SIG-M5 treated with dmso at 0.1 percent for 504 hours (cell line): ENCODE results near the gene FBXL4.

ENCODE experiments used
- DNase-seq: peaks from one replicate; lab custom pipeline; 2025; ENCODE audit not compliant: unreplicated experiment; lab: John Stamatoyannopoulos, UW

Gene FBXL4

DNA sequence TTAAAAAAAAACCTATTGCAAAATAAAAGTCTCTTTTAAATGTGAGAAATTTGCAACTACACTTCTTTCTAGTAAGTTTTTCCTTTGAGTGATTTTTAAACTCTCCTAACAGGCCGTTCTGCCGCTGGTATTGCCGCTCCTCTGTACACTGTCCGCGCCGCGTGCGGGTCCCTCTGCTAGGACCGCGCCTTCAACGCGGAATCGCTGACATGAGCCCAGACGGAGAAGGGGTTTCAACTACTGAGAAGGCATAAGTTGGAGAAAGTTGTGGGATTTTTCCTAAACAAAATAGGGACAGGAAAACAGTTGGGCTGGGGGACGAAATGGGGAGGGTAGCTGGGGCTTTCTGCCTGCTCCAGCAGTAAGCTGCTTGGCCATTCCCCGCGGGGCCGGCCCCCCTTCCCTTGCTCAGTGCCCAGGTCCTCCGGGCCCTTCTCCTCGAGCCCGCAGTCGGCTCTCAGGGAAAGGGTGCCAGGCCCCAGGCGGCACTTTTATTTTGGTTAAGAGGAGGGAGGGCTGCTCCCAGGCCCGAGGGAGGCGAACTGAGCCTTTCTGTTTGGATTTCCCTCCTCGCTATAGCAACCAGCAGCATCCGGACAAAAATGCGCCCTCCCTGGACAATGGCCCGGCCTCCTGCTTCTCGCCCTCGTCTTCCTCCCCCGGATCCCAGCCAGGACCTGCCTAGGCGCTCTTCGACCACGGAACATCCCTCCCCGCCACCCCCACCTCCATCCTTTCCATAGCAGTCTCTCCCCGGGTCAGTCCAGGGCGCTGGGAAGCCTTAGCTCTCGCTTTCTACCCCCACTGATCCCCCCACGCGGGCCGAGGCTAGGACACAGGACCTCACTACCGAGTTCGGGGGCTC is 120.2 kb downstream of the FBXL4 start:
- DNase-seq = no peak

DNA sequence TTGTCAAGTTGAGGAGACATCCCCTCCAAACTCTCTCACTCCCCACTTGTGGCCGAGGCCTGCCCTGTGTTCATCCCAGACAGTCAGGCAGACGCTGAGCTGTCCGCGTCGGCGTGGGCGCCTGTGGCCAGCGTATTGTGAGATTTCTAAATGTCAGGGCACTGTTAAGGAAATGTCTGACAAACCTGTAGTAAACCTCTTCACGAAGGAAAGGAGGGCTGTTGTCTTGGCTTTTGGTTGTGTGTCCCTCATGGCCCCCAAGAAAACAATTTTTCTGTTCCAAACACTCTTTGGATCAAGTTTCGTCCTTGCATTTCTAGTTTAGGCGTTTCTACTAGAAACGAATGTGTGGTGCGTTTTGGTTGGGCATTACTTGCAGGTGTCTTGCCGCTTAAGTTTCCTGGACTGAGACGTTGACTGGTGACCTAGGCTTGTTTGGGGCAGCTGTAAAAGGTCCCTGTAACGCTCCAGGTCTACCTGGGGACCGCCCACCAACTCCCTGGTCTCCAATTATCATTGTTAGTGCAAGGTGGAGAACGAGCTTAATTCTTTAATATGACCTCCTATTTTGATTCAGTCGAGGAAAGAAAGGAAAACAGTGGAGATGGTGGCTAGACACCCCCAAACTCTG is 122.0 kb downstream of the FBXL4 start:
- no peak for DNase-seq

DNA sequence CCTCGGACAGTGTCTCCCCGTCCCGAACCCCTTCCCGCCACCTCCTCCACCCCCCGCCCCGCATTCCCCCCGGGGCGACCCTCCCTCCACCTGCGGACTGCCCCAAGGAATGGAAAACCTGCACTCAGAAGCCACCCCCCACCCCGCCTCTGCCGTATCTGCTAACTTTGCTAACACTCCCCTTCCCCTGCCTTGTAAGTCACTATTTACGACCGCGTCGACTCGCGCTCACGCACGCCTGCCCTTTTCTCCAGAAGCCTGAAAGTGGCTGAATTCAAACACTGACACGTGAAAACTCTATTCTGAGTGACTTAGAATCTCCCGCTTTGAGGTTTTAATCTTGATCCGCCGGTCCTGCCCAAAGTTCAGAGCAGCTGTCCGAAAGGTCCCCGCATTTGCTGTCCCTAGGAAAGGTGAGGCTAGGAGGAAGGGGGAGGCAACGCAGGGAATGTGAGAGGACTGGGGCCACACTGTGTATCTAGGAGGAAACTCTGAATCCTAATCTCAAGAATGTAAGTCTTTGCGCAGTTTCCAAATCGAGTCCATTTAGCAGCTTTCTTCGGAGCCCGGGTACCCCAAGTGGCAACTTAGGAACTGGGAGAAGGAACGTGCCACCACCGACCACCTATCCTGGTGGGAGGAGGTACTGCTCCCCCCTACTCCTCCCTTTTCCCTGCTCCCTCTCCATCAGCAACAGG is 122.7 kb downstream of the FBXL4 start:
- no peak for DNase-seq

DNA sequence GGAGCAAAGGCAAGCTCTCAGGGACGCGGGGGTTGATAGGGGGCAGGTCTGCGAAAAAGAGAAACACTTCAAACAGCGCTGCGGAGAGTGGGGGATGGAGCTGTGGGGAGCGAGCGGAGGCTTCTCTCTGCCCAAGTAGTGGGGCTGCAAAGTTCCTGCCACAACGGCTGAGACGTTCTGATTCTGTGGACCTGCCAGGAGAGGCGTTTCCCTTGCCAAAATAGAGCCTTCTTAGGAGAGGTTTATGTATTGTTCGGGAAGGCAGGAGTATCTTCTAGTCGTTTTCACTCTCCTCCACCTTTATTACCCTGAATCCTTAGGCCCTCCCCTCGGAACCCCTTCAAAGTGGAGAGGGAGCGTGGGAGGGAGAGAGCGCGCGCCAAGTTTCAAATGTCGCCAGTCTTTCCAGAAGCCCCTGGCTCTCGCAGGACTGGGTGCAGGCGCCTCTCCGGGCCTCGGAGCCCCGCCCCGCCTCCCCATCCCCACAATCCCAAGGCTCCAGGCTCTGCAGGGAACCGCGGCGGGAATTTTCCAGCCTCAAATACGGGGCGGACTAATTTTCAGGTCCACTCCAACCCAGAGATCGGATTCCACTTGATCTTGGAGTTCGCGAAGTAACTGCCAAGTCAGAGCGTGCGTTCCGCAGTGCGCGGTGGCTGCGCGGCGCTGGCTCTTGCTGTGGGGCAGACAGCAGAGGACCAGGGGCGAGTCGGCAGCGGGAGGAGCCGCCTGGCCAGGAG is 123.4 kb downstream of the FBXL4 start:
- no peak for DNase-seq

DNA sequence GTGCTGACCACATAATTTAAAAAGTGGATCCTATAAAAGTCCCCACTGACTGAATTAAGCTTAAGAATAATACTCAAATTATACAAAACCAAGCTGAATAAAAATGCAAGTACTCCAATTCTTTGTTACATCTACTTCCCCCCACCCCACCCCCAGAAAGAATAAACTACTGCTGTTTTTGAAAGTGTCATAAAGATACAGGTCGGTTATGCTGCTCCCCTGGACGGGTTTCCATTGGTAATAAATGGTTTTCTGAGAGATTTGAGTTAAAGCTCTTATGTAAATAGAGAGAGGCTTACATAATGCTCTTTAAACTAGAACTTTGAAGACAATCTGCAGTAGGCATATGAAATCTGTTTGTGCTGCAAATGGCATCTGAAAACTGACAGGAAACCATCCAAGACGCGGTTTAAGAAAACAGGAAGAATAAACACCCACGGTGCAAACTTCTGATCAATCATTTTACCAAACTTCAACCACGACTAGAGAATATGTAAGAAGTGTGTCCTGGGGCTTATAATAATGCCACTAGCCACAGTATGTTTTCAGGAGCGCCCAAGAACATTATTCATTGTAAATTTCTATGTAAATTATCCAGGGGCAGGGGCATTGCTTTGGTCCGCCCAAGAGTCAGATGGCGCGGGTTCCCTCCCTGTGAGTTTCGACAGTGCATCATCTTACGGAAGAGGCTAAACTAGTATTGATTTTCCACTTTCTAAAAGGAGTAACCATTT is 124.2 kb downstream of the FBXL4 start:
- no peak for DNase-seq

DNA sequence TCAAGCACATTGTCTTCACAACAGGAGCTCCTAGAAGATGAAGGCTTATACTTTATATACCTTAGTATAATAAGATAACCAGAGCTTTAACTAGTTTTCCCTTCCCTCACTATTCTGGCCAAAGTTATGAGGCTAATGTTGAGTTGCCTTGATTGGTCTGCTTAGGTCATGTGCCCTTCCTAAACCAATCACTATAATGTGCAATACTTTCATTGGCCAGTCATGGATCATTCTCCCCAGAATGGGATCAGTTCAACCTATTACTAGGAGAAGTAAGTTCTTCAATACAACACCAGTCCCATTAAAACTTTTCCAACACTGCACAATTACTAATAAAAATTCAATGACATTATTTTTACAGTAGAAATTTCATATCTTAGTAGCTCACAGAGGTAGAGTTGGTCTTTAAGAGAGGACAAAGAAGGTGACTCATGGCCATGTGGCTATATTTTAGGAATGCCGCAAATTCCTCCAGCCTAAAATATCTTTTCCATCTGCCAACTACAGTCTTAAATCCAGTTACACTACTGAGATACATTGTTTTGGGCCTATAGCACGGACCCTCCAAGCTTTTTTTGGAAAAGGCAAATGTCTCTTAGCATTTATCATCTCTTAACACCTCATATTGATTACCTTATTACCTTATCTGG is 125.9 kb downstream of the FBXL4 start:
- no peak for DNase-seq
